ENCODE results near the gene ATP6AP1.

ATP6AP1 gene

DNA sequence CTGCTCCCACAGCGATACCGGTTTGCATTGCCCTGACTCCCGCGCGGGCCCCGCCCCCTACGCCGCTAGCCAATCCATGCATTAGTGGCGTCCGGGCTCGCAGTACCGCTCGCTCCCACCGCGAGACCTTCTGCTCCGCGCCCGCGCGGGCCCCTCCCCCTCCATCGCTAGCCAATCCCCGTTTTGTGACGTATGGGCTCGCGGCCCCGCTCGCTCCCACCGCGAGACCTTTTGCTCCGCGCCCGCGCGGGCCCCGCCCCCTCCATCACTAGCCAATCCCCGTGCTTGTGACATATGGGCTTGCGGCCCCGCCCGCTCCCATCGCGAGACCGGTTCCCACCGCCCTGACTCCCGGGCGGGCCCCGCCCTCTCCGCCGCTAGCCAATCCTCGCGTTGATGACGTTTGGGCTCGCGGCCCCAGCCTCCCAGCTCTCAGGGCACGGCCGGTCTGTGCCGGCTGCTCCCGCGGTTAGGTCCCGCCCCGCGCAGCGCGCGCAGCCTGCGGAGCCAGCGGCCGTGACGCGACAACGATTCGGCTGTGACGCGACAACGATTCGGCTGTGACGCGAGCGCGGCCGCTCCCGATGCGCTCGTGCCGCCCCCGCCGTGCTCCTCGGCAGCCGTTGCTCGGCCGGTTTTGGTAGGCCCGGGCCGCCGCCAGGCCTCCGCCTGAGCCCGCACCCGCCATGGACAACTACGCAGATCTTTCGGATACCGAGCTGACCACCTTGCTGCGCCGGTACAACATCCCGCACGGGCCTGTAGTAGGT, 49.5 kb upstream of the ATP6AP1 start, which contains the start of gene EMD (continued):
- no peak for TF ChIP-seq EGR2 (tag by site-specific recombination; IDR thresholded peaks at IDR 0.05; ENCODE audit: low read depth)
- TF ChIP-seq, protein P1, sequence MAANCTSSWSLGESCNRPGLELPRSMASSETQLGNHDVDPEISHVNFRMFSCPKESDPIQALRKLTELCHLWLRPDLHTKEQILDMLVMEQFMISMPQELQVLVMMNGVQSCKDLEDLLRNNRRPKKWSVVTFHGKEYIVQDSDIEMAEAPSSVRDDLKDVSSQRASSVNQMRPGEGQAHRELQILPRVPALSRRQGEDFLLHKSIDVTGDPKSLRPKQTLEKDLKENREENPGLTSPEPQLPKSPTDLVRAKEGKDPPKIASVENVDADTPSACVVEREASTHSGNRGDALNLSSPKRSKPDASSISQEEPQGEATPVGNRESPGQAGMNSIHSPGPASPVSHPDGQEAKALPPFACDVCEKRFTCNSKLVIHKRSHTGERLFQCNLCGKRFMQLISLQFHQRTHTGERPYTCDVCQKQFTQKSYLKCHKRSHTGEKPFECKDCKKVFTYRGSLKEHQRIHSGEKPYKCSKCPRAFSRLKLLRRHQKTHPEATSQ (tag by site-specific recombination; IDR thresholded peaks at IDR 0.05) = peak; percentile 55; the same call in 1 of the 2 replicates
- no peak for TF ChIP-seq TCF7L2 (IDR thresholded peaks at IDR 0.05; ENCODE audit: borderline replicate concordance, low read depth, low read length)
- TF ChIP-seq ZFP69B (tag by site-specific recombination; IDR thresholded peaks at IDR 0.05) = no peak
- TF ChIP-seq GLI4 (tag by site-specific recombination; IDR thresholded peaks at IDR 0.05) = no peak
- TF ChIP-seq SCRT1 (tag by site-specific recombination; IDR thresholded peaks at IDR 0.05; ENCODE audit: borderline replicate concordance) = no peak
- TF ChIP-seq ZNF707 (tag by site-specific recombination; IDR thresholded peaks at IDR 0.05) = no peak
- TF ChIP-seq, protein P2, sequence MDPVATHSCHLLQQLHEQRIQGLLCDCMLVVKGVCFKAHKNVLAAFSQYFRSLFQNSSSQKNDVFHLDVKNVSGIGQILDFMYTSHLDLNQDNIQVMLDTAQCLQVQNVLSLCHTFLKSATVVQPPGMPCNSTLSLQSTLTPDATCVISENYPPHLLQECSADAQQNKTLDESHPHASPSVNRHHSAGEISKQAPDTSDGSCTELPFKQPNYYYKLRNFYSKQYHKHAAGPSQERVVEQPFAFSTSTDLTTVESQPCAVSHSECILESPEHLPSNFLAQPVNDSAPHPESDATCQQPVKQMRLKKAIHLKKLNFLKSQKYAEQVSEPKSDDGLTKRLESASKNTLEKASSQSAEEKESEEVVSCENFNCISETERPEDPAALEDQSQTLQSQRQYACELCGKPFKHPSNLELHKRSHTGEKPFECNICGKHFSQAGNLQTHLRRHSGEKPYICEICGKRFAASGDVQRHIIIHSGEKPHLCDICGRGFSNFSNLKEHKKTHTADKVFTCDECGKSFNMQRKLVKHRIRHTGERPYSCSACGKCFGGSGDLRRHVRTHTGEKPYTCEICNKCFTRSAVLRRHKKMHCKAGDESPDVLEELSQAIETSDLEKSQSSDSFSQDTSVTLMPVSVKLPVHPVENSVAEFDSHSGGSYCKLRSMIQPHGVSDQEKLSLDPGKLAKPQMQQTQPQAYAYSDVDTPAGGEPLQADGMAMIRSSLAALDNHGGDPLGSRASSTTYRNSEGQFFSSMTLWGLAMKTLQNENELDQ (tag by site-specific recombination; IDR thresholded peaks at IDR 0.05; ENCODE audit: low read depth) = no peak
- TF ChIP-seq ZNF555 (tag by site-specific recombination; conservative IDR thresholded peaks at IDR 0.05) = no peak
- peak; percentile 89 for TF ChIP-seq KLF16 (tag by site-specific recombination; IDR thresholded peaks at IDR 0.05)
- no peak for TF ChIP-seq ZNF266 (tag by site-specific recombination; IDR thresholded peaks at IDR 0.05; ENCODE audit: low read depth)
- TF ChIP-seq, protein P3, sequence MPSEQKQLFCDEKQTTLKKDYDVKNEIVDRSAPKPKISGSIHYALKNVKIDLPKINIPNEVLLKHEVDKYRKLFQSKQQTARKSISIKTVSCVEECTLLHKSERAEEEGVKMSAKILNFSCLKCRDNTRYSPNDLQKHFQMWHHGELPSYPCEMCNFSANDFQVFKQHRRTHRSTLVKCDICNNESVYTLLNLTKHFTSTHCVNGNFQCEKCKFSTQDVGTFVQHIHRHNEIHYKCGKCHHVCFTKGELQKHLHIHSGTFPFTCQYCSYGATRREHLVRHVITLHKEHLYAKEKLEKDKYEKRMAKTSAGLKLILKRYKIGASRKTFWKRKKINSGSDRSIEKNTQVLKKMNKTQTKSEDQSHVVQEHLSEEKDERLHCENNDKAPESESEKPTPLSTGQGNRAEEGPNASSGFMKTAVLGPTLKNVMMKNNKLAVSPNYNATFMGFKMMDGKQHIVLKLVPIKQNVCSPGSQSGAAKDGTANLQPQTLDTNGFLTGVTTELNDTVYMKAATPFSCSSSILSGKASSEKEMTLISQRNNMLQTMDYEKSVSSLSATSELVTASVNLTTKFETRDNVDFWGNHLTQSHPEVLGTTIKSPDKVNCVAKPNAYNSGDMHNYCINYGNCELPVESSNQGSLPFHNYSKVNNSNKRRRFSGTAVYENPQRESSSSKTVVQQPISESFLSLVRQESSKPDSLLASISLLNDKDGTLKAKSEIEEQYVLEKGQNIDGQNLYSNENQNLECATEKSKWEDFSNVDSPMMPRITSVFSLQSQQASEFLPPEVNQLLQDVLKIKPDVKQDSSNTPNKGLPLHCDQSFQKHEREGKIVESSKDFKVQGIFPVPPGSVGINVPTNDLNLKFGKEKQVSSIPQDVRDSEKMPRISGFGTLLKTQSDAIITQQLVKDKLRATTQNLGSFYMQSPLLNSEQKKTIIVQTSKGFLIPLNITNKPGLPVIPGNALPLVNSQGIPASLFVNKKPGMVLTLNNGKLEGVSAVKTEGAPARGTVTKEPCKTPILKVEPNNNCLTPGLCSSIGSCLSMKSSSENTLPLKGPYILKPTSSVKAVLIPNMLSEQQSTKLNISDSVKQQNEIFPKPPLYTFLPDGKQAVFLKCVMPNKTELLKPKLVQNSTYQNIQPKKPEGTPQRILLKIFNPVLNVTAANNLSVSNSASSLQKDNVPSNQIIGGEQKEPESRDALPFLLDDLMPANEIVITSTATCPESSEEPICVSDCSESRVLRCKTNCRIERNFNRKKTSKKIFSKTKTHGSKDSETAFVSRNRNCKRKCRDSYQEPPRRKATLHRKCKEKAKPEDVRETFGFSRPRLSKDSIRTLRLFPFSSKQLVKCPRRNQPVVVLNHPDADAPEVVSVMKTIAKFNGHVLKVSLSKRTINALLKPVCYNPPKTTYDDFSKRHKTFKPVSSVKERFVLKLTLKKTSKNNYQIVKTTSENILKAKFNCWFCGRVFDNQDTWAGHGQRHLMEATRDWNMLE (tag by site-specific recombination; conservative IDR thresholded peaks at IDR 0.05; ENCODE audit: low read depth) = no peak
- no peak for TF ChIP-seq ZNF394 (tag by site-specific recombination; IDR thresholded peaks at IDR 0.05; ENCODE audit: borderline replicate concordance)
- TF ChIP-seq, protein P4, sequence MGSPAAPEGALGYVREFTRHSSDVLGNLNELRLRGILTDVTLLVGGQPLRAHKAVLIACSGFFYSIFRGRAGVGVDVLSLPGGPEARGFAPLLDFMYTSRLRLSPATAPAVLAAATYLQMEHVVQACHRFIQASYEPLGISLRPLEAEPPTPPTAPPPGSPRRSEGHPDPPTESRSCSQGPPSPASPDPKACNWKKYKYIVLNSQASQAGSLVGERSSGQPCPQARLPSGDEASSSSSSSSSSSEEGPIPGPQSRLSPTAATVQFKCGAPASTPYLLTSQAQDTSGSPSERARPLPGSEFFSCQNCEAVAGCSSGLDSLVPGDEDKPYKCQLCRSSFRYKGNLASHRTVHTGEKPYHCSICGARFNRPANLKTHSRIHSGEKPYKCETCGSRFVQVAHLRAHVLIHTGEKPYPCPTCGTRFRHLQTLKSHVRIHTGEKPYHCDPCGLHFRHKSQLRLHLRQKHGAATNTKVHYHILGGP (tag by site-specific recombination; IDR thresholded peaks at IDR 0.05) = no peak
- TF ChIP-seq ZNF600 (tag by site-specific recombination; IDR thresholded peaks at IDR 0.05) = no peak
- peak; percentile 95 for TF ChIP-seq ZBTB26 (tag by site-specific recombination; optimal IDR thresholded peaks at IDR 0.05)
- TF ChIP-seq ZNF544 (tag by site-specific recombination; IDR thresholded peaks at IDR 0.05) = no peak
- TF ChIP-seq ZEB2 (tag by site-specific recombination; IDR thresholded peaks at IDR 0.05) = peak; percentile 84
- no peak for TF ChIP-seq ZNF510 (tag by site-specific recombination; IDR thresholded peaks at IDR 0.05; ENCODE audit: insufficient replicate concordance)
- no peak for TF ChIP-seq BCL11A (tag by site-specific recombination; IDR thresholded peaks at IDR 0.05; ENCODE audit: low read depth)
- TF ChIP-seq RBAK (tag by site-specific recombination; IDR thresholded peaks at IDR 0.05) = no peak
- TF ChIP-seq FEZF1 (tag by site-specific recombination; IDR thresholded peaks at IDR 0.05) = no peak
- no peak for TF ChIP-seq ZNF843 (tag by site-specific recombination; IDR thresholded peaks at IDR 0.05)
- no peak for TF ChIP-seq ZNF549 (tag by site-specific recombination; IDR thresholded peaks at IDR 0.05)
- no peak for TF ChIP-seq ZNF391 (tag by site-specific recombination; IDR thresholded peaks at IDR 0.05; ENCODE audit: borderline replicate concordance, low read depth)
- no peak for TF ChIP-seq ZSCAN23 (tag by site-specific recombination; IDR thresholded peaks at IDR 0.05)
- no peak for TF ChIP-seq ZNF157 (tag by site-specific recombination; IDR thresholded peaks at IDR 0.05)
- TF ChIP-seq ZXDB (tag by site-specific recombination; IDR thresholded peaks at IDR 0.05) = 0 out of 2 replicates have a peak, but pooled peaks have one; percentile 7
